Measurements from ENCODE around the gene ZNF544. TPM values are rescaled to one million over a fixed set of nuclear protein-coding genes. Genes with fewer than 3 reads are reported as not detected.
"Not testable (repeated sequence)": the region's sequence is repeated elsewhere in the genome, so short reads cannot be mapped to it uniquely, and the experiment has no call there.

ZNF544 gene
- total RNA-seq, 1 donor from 2014 or later = 28.9 TPM

DNA sequence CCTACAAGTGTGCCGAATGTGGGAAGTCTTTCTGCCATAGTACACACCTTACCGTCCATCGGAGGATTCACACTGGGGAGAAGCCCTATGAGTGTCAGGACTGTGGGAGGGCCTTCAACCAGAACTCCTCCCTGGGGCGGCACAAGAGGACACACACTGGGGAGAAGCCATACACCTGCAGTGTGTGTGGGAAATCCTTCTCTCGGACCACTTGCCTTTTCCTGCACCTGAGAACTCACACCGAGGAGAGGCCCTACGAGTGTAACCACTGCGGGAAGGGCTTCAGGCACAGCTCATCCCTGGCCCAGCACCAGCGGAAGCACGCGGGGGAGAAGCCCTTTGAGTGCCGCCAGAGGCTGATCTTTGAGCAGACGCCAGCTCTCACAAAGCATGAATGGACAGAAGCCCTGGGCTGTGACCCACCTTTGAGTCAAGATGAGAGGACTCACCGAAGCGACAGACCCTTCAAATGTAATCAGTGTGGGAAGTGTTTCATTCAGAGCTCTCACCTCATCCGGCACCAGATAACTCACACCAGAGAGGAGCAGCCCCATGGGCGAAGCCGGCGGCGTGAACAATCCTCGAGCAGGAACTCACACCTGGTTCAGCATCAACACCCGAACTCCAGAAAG is 66.1 kb downstream of the ZNF544 start:
- ATAC-seq (no peak), DNase-seq (ENCODE audit: low spot score) (no peak)
- intact Hi-C loops (cut with DNase I) = no loop called here

- intact Hi-C loops (cut with DNase I) = no loop called here
- ATAC-seq (no peak), DNase-seq (ENCODE audit: low spot score) (no peak)
Observed at GRCh38 chr19:58296104-58296503, 67.4 kb downstream of the ZNF544 start.

- no peak for ATAC-seq
- DNase-seq (ENCODE audit: low spot score) = no peak
- intact Hi-C loops (cut with DNase I) = no loop called here
Observed at GRCh38 chr19:58300620-58301019, 71.9 kb downstream of the ZNF544 start.

GRCh38 chr19:58304255-58304654 is 75.5 kb downstream of the ZNF544 start:
- intact Hi-C loops (cut with DNase I) = no loop called here
- no peak for ATAC-seq
- no peak for DNase-seq (ENCODE audit: low spot score)

DNA sequence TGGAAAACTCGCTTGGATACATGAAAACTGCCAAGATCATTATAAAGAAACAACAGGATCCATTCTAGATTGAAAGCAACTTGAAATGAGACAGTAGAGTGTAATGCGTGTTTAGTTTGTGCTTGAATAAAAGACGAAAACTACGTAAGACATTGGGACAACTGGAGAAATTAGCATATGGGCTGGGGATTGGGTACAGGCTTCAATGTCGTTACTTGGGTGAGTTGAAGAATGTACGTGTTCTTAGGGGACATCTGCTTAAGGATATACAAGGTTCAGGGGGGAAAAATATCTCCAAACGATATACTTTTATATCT is 76.0 kb downstream of the ZNF544 start:
- intact Hi-C loops (cut with DNase I) = no loop called here
- DNase-seq (ENCODE audit: low spot score) = no peak
- peak; percentile 4 for ATAC-seq

DNA sequence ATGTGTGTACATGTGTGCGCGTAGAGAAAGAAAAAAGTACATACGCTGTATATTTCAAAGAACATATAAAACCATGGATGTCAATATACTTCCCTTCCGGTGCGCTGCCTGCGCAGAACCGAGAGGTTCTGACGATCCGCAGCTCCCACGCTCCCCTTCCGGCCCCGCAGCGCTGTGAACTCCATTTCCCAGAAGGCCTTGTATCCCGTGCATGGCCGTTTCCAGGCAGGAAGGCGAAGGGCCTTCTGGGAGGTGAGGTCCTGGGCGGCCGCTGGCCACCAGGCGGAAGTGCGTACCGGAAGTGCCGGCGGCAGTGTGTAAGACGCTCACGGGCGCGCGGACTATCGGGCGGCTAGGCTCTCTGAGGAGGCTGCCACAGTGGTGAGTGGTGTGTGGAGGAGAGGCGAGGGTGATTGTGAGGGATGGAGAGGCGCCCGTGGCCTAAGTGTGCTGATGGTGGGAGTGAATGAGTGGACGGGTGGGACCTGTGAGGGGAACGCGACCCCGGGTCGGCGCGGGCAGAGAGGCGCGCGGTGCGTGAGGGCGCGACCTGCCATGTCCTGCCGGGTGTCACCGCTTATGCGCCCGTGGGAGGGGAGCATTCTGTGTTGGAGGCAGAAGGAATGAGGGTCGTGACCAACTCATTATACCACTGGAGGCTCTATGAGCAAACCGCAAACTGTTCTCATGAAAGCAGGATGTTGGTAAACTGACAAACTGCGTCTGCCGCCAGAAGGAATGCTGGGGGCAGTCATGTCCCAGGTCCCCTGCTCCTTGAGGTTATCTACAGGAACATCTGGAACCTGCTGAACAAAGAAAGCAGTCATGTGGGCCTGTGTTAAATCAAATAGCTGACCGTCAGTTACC is 76.6 kb downstream of the ZNF544 start, which contains the start of gene ERVK3-1:
Gene ERVK3-1, plus strand, starts transcription at position 313 of the 867 bp plus-strand sequence. CDS start 6,792 bp downstream, outside the sequence.
- peak; percentile 100 for ATAC-seq
- DNase-seq (ENCODE audit: low spot score) = peak; percentile 95
- intact Hi-C loops (cut with DNase I) = no loop called here

- intact Hi-C loops (cut with DNase I) = no loop called here
- no peak for DNase-seq (ENCODE audit: low spot score)
- no peak for ATAC-seq
Observed at GRCh38 chr19:58305932-58306323, 77.2 kb downstream of the ZNF544 start.

DNA sequence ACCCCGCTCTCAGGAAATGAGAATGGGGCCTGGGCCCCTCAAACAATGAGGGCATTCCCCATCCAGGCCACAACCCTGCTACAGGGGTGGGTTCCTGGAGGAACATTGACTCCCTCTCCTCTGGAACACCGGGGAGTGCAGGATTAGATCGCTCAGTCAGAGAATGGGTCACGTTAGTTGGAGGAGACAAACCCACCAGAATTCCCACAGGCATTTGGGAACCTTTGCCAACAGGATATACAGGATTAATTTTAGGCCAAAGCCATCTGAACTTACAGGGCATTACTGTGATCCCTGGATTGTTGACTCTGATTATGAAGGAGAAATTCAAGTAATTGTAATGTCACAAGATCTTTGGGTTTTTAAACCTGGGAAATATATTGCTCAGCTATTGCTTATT is 79.0 kb downstream of the ZNF544 start:
- ATAC-seq (no peak), DNase-seq (ENCODE audit: low spot score) (no peak)
- intact Hi-C loops (cut with DNase I) = no loop called here

DNA sequence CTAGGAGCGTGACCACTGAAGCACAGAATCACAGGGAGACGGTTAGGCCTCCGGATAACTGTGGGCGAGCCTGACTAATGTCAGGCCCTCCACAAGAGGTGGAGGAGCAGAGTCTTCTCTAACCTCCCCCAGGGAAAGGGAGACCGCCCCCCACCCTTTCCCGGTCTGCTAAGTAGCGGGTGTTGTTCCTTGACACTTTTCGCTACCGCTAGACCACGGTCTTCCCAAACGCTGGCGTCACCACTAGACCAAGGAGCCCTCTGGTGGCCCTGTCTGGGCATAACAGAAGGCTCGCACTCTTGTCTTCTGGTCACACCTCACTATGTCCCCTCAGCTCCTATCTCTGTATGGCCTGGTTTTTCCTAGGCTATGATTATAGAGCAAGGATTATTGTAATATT is 82.0 kb downstream of the ZNF544 start:
- ATAC-seq; DNase-seq (ENCODE audit: low spot score); intact Hi-C loops (cut with DNase I): not testable (repeated sequence)

GRCh38 chr19:58311345-58311865 is 82.7 kb downstream of the ZNF544 start:
- DNase-seq (ENCODE audit: low spot score) (no peak), ATAC-seq (no peak)
- intact Hi-C loops (cut with DNase I) = no loop called here

Other genes starting within 250 kb of the ZNF544 start
- 20.3 TPM for gene ZNF606, start 226.1 kb upstream of the ZNF544 start, total RNA-seq
- 0.40 TPM for gene ZSCAN1, start 194.9 kb upstream of the ZNF544 start, total RNA-seq
- 11.0 TPM for gene ZNF135, start 169.6 kb upstream of the ZNF544 start, total RNA-seq
- gene ZSCAN18, start 130.7 kb upstream of the ZNF544 start, total RNA-seq = 70.1 TPM
- gene ZNF329, start 78.1 kb upstream of the ZNF544 start, total RNA-seq = 11.8 TPM
- gene ZNF274, start 45.9 kb upstream of the ZNF544 start, total RNA-seq = 32.0 TPM
- 6.9 TPM for gene ZNF8, start 50.0 kb downstream of the ZNF544 start, total RNA-seq
- 32.9 TPM for gene ERVK3-1, start 76.5 kb downstream of the ZNF544 start, total RNA-seq
- gene ZSCAN22, start 98.1 kb downstream of the ZNF544 start, total RNA-seq = 4.5 TPM
- 13.3 TPM for gene A1BG, start 124.6 kb downstream of the ZNF544 start, total RNA-seq
- 2.0 TPM for gene ZNF497, start 133.8 kb downstream of the ZNF544 start, total RNA-seq
- 2.0 TPM for gene ZNF837, start 152.1 kb downstream of the ZNF544 start, total RNA-seq
- gene RPS5, start 158.4 kb downstream of the ZNF544 start, total RNA-seq = 572 TPM
- gene RNF225, start 166.7 kb downstream of the ZNF544 start, total RNA-seq = not detected
- gene ZNF584, start 179.7 kb downstream of the ZNF544 start, total RNA-seq = 16.0 TPM
- 6.1 TPM for gene ZNF132, start 211.2 kb downstream of the ZNF544 start, total RNA-seq
- gene ZNF324B, start 222.7 kb downstream of the ZNF544 start, total RNA-seq = 7.5 TPM
- 15.2 TPM for gene ZNF324, start 238.2 kb downstream of the ZNF544 start, total RNA-seq
- gene ZNF446, start 247.4 kb downstream of the ZNF544 start, total RNA-seq = 10.3 TPM